Gastroesophageal sphincter (tissue), 4 donors: ENCODE data around the gene TTBK2. TPM values are rescaled to one million over a fixed set of nuclear protein-coding genes. Genes with fewer than 3 reads are reported as not detected.

ENCODE experiments used
- ATAC-seq: fragments of 150-250 bp; one replicate; pipeline ENCODE4 v1.9.1; 2016; ENCODE audit warnings: mild to moderate bottlenecking, moderate library complexity
- H3K27ac ChIP-seq, 4 donors: fragments of 200-600 bp; sonication (generic) in 3 of 4; 1 replicate in 3 of 4; 2 replicates in 1 of 4; pipeline ENCODE4 v1.5.1; 2016 to 2019
- H3K27me3 ChIP-seq: fragments of 200-600 bp; sonication (generic); one replicate; pipeline ENCODE4 v1.5.1; 2019
- H3K36me3 ChIP-seq, 2 donors: fragments of 200-600 bp; sonication (generic); one replicate each; pipeline ENCODE4 v1.5.1; 2019; ENCODE audit warnings: control low read depth in 1 of 2
- H3K4me1 ChIP-seq, 3 donors: fragments of 200-600 bp; sonication (generic); 1 replicate in 2 of 3; 2 replicates in 1 of 3; pipeline ENCODE4 v1.5.1; 2016 to 2019; ENCODE audit warnings: control low read depth in 2 of 3
- H3K4me3 ChIP-seq, 2 donors: fragments of 200-600 bp; sonication (generic); one replicate each; pipeline ENCODE4 v1.5.1; 2019; ENCODE audit warnings: mild to moderate bottlenecking in 1 of 2, moderate library complexity in 1 of 2
- H3K9me3 ChIP-seq, 3 donors: fragments of 200-600 bp; sonication (generic); one replicate each; pipeline ENCODE4 v1.5.1; 2017 to 2019; ENCODE audit warnings: control low read depth in 2 of 3
- CTCF ChIP-seq, 4 experiments: fragments of 200-600 bp in 2 of 4; fragments of 450-650 bp in 2 of 4; sonication (generic) in 1 of 4; IDR thresholded peaks; one replicate each; pipeline ENCODE4 v1.5.1; 2017 to 2019; ENCODE audit warnings: antibody characterized with exemption in 4 of 4, mild to moderate bottlenecking in 2 of 4, moderate library complexity in 2 of 4
- EP300 ChIP-seq: sonication (generic); formaldehyde crosslinking; IDR thresholded peaks from one replicate; pipeline ENCODE4 v1.6.1; 2017; ENCODE audit warnings: antibody characterized with exemption, mild to moderate bottlenecking
- POLR2A ChIP-seq, 2 donors: fragments of 450-650 bp; IDR thresholded peaks; one replicate each; pipeline ENCODE4 v1.6.1; 2017; ENCODE audit warnings: antibody characterized with exemption in 2 of 2, mild to moderate bottlenecking in 2 of 2, moderate library complexity in 1 of 2
- POLR2AphosphoS5 ChIP-seq: sonication (generic); formaldehyde crosslinking; IDR thresholded peaks from one replicate; pipeline ENCODE4 v1.6.1; 2017; ENCODE audit warnings: antibody characterized with exemption
- WGBS, 2 donors: methylation state at CpG; one replicate each; pipeline ENCODE4 v1.1.5; 2018; ENCODE audit warnings: low coverage in 1 of 2; 5-methylcytosine and 5-hydroxymethylcytosine counted together
- total RNA-seq, 4 donors: library from RNA; depleted of rRNA; stranded (reverse); fragments of >200 nt; gene quantifications; one replicate each; pipeline ENCODE4 v1.1.0, GENCODE V29; 2016

Gene TTBK2
- total RNA-seq, 4 donors from 2014 or later, result 21.2 to 24.4 (median 23.2) TPM

DNA sequence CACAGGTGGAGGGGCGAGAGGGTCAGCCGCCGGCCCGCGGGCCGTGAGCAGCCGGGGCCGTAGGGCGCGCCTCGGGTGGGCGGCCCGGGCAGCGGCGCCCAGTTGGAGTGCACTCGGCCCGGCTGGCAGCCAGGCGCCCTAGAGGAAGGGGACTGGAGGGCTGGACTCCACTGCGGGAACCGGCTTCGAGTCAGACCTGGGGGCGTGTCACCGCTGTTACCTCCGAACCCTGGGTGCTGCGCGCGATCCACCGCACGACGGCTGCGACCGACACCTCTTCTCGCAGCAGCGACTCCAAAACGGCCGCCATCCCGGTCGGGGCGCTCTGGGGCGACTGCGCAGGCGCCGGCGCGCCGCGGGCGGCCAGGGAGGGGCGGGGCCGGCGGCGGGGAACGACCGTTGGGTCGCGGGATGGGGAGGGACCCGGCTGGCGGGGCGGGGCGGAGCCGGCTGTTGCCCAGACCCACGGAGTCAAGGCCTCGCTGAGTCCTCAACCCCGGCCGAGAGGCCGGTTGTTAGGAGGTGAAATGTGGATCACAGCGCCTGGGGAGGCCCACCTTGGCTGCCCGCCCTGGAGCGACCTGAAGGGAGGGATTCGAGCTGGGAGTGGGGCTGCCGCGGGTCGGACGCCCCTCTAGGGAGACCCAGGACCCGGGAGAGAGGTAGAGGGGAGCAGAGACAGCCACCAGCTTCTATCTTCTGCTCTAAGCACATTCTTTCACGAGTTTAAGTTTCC lies 183.6 kb downstream of the TTBK2 start, which contains the start of gene CDAN1:
TSS of gene CDAN1 (minus strand) at position 336 of the 736 bp plus-strand sequence. CDS start at position 310, 26 bp downstream.
- ATAC-seq, result peak; percentile 97
- no peaks in the 10 kb centered on the region for H3K27me3 ChIP-seq
- H3K4me3 ChIP-seq, result peak within 1 kb of the TSS; percentile 79 to 97
- H3K36me3 ChIP-seq, result peaks cover 0 to 36% of the 10 kb centered on the region in 2 donors
- 0% methylated on average over 1 to 10 of the region's 76 CpGs for WGBS, 2 donors
- TF ChIP-seq EP300 (no peak), POLR2AphosphoS5 (peak; percentile 67), CTCF (IDR thresholded peaks at IDR 0.05) (peak in 1 of 4 experiments; percentile 21), POLR2A (IDR thresholded peaks at IDR 0.05) (peak; percentile 54 to 71)
- H3K9me3 ChIP-seq, result no peaks in the 10 kb centered on the region
- H3K4me1 ChIP-seq, result peaks cover 0 to 42% (median 11%) of the 10 kb centered on the region in 3 donors
- H3K27ac ChIP-seq, result peak within 1 kb of the TSS; percentile 88 to 96 (median 91)

DNA sequence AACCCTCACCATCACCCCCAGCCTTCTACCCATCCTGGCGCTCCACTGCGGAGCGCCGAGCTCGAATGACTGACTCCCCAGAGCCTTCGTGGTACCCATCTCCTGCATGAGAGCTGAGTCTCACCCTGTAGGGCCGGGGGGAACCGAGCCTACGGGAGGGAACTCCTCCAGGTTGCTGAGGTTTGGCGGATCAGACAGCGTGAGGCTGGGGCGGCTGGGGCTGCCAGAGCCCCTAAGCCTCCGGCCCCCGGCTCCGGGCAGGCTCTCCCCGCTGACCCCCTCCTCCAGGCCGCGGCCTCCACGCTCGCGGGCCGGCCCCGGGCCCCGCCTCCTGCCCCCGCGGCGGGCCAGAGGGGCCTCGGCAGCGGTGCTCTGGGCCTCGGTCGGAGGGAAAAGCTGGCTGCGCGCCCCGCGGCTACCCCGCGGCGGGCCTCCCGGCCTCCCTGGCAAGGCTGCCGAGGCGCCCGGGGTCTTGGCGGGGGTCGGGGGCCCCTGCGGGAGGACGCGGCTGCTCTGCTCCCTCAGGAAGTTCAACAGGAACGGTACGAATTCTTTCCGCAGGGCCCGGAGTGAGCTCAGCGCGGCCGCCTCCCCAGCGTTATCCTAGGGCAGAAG lies 184.3 kb downstream of the TTBK2 start:
- ATAC-seq, result peak; percentile 25
- Histone ChIP-seq H3K27ac (peak overlapping the region; percentile 70 to 96 (median 91)), H3K36me3 (peaks cover 0 to 43% of the 10 kb centered on the region in 2 donors), H3K9me3 (no peaks in the 10 kb centered on the region), H3K4me1 (peaks cover 0 to 42% (median 11%) of the 10 kb centered on the region in 3 donors), H3K27me3 (no peaks in the 10 kb centered on the region), H3K4me3 (peak overlapping the region; percentile 79 to 97)
- WGBS, 2 donors, result no CpG with 5 or more reads among the region's 55 CpGs
- no peak for TF ChIP-seq POLR2A (IDR thresholded peaks at IDR 0.05)
- TF ChIP-seq POLR2AphosphoS5, result no peak
- TF ChIP-seq EP300, result no peak
- no peak for TF ChIP-seq CTCF (IDR thresholded peaks at IDR 0.05)

- Histone ChIP-seq H3K4me1 (peaks cover 0 to 42% (median 11%) of the 10 kb centered on the region in 3 donors), H3K27me3 (no peaks in the 10 kb centered on the region), H3K9me3 (no peaks in the 10 kb centered on the region), H3K36me3 (peaks cover 0 to 50% of the 10 kb centered on the region in 2 donors), H3K27ac (peak overlapping the region in 3 of 4 donors; percentile 89 to 96 (median 93)), H3K4me3 (peak overlapping the region; percentile 79 to 97)
- TF ChIP-seq POLR2A (IDR thresholded peaks at IDR 0.05), result no peak
- TF ChIP-seq CTCF (IDR thresholded peaks at IDR 0.05), result no peak
- no peak for TF ChIP-seq POLR2AphosphoS5
- TF ChIP-seq EP300, result no peak
- WGBS, 2 donors, result 97% methylated on average over 5 of the region's 19 CpGs; no CpG with 5 or more reads in 1 of the 2 donors
- ATAC-seq, result no peak
Measured at GRCh38 chr15:42735382-42736165, 185.0 kb downstream of the TTBK2 start.

DNA sequence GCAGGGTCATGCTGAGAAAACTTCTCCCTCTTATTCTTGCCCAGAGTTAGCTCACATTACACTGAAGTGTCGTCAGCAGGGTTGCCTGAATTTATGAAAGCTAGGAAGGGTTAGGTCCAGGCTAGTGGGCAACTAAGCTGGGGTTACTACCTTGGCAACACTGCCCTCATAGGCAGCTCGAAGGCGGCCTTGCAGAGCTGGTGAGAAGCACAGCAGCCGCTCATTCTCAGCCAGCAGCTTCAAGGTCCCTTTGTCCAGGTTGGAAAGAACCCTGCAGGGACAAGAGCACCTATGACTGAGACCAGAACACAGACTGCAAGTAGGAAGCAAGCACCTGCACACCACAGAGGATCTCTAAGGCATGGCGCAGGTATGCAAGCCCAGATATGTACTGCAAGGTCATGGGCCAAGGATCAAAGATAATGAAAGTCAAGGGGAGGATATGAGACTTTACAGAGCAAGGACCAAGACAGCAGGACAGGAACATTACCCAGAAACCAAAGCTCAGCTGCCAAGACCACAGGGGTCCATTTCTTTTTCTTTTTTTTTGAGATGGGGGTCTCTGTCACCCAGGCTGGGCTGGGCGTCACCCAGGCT lies 186.4 kb downstream of the TTBK2 start:
- Histone ChIP-seq H3K4me1 (peaks cover 0 to 53% (median 11%) of the 10 kb centered on the region in 3 donors), H3K27ac (peak overlapping the region in 1 of 4 donors; percentile 9), H3K9me3 (no peaks in the 10 kb centered on the region), H3K27me3 (no peaks in the 10 kb centered on the region), H3K36me3 (peaks cover 0 to 64% of the 10 kb centered on the region in 2 donors), H3K4me3 (no peak overlapping the region)
- no peak for ATAC-seq
- 80 to 93% methylated on average over 1 to 2 of the region's 6 CpGs for WGBS, 2 donors
- no peak for TF ChIP-seq CTCF (IDR thresholded peaks at IDR 0.05)
- no peak for TF ChIP-seq EP300
- TF ChIP-seq POLR2A (IDR thresholded peaks at IDR 0.05), result no peak
- TF ChIP-seq POLR2AphosphoS5, result no peak
